CD14-positive monocyte (primary cell): Measurements from ENCODE around the gene TMEM203. TPM values are rescaled to one million over a fixed set of nuclear protein-coding genes. Genes with fewer than 3 reads are reported as not detected.

Source experiments
- DNase-seq, 3 donors: peaks; one replicate each; pipeline ENCODE4 v3.0.0-alpha.2; 2011 to 2022
- H2AFZ ChIP-seq: 2 replicates; pipeline ENCODE4 v1.6.0; 2012; ENCODE audit warnings: mild to moderate bottlenecking, low read depth, low read length, inconsistent platforms; ENCODE audit not compliant: insufficient read depth, poor library complexity, severe bottlenecking
- H3K27ac ChIP-seq, 2 donors: 1 replicate in 1 of 2; 2 replicates in 1 of 2; pipeline ENCODE4 v1.5.1; 2012 to 2013; ENCODE audit warnings: low read length in 2 of 2, control low read depth in 1 of 2, inconsistent platforms in 1 of 2, low read depth in 1 of 2, mild to moderate bottlenecking in 1 of 2
- H3K27me3 ChIP-seq, 2 donors: one replicate each; pipeline versions ENCODE4 v1.6.0 to v1.6.1; 2011 to 2013; ENCODE audit warnings: low read length in 2 of 2; ENCODE audit not compliant: control insufficient read depth in 2 of 2, insufficient read depth in 2 of 2
- H3K36me3 ChIP-seq, 2 donors: replicated peaks in 1 of 2; 1 replicate in 1 of 2; 2 replicates in 1 of 2; pipeline versions ENCODE4 v1.5.1 to v1.6.1; 2012 to 2013; ENCODE audit warnings: low read length in 2 of 2, control low read depth in 1 of 2, inconsistent platforms in 1 of 2, mild to moderate bottlenecking in 1 of 2; ENCODE audit not compliant: insufficient read depth in 2 of 2, control insufficient read depth in 1 of 2
- H3K4me1 ChIP-seq, 2 donors: 1 replicate in 1 of 2; 2 replicates in 1 of 2; pipeline versions ENCODE4 v1.5.1 to v1.6.1; 2012 to 2013; ENCODE audit warnings: low read length in 2 of 2, control low read depth in 1 of 2, inconsistent platforms in 1 of 2, mild to moderate bottlenecking in 1 of 2, moderate library complexity in 1 of 2; ENCODE audit not compliant: insufficient read depth in 2 of 2, control insufficient read depth in 1 of 2
- H3K4me2 ChIP-seq: replicated peaks from 2 replicates; pipeline ENCODE3; 2012; ENCODE audit warnings: low read length, moderate library complexity, mild to moderate bottlenecking; ENCODE audit not compliant: poor library complexity, severe bottlenecking; ENCODE audit errors: extremely low read depth
- H3K4me3 ChIP-seq, 3 experiments: fragments of 200-600 bp in 1 of 3; sonication (generic) in 1 of 3; replicated peaks in 1 of 3; 1 replicate in 2 of 3; 2 replicates in 1 of 3; pipeline ENCODE4 v1.5.1; 2011 to 2013; ENCODE audit warnings: low read length in 3 of 3, mild to moderate bottlenecking in 3 of 3, control low read depth in 2 of 3, low read depth in 2 of 3, inconsistent platforms in 1 of 3, moderate library complexity in 1 of 3
- H3K79me2 ChIP-seq: 2 replicates; pipeline ENCODE4 v1.6.0; 2012; ENCODE audit warnings: mild to moderate bottlenecking, control low read depth, inconsistent platforms, low read length, moderate library complexity; ENCODE audit not compliant: insufficient read depth
- H3K9ac ChIP-seq: 2 replicates; pipeline ENCODE4 v1.6.0; 2017; ENCODE audit warnings: low read length, mild to moderate bottlenecking; ENCODE audit not compliant: insufficient read depth, poor library complexity, severe bottlenecking
- H3K9me3 ChIP-seq, 2 donors: replicated peaks in 1 of 2; 1 replicate in 1 of 2; 2 replicates in 1 of 2; pipeline versions ENCODE4 v1.5.1 to v1.6.1; 2012 to 2013; ENCODE audit warnings: low read length in 2 of 2, control low read depth in 1 of 2; ENCODE audit not compliant: control insufficient read depth in 1 of 2, insufficient read depth in 1 of 2
- H4K20me1 ChIP-seq: 2 replicates; pipeline ENCODE4 v1.6.0; 2012; ENCODE audit warnings: mild to moderate bottlenecking, low read length, control low read depth, moderate library complexity; ENCODE audit not compliant: insufficient read depth
- H3K27ac Mint-ChIP-seq, 7 donors: one replicate each; pipeline ENCODE4 v1.8.0; 2020; ENCODE audit warnings: mild to moderate bottlenecking in 7 of 7, mixed read lengths in 7 of 7, moderate library complexity in 6 of 7, inconsistent platforms in 2 of 7
- H3K27me3 Mint-ChIP-seq, 3 donors: one replicate each; pipeline ENCODE4 v1.8.0; 2021 to 2022; ENCODE audit warnings: low read depth in 3 of 3, mild to moderate bottlenecking in 3 of 3, mixed read lengths in 3 of 3, moderate library complexity in 3 of 3, inconsistent platforms in 1 of 3
- H3K36me3 Mint-ChIP-seq, 2 donors: one replicate each; pipeline ENCODE4 v1.8.0; 2020; ENCODE audit warnings: mixed read lengths in 2 of 2, inconsistent platforms in 1 of 2, mild to moderate bottlenecking in 1 of 2
- H3K4me1 Mint-ChIP-seq: one replicate; pipeline ENCODE4 v1.8.0; 2020; ENCODE audit warnings: mild to moderate bottlenecking, mixed read lengths
- H3K4me3 Mint-ChIP-seq, 2 donors: one replicate each; pipeline ENCODE4 v1.8.0; 2020; ENCODE audit warnings: mild to moderate bottlenecking in 2 of 2, mixed read lengths in 2 of 2, moderate library complexity in 1 of 2
- H3K9me3 Mint-ChIP-seq, 7 donors: one replicate each; pipeline ENCODE4 v1.8.0; 2020 to 2022; ENCODE audit warnings: mixed read lengths in 7 of 7, mild to moderate bottlenecking in 6 of 7, moderate library complexity in 6 of 7, inconsistent platforms in 2 of 7
- CTCF ChIP-seq: fragments of 200-600 bp; IDR thresholded peaks from one replicate; pipeline ENCODE4 v1.8.0; 2022; ENCODE audit warnings: antibody characterized with exemption, mild to moderate bottlenecking
- WGBS: methylation state at CpG from one replicate; pipeline ENCODE4 v1.1.5; 2013; ENCODE audit warnings: missing lambda C conversion rate; ENCODE audit not compliant: insufficient coverage; 5-methylcytosine and 5-hydroxymethylcytosine counted together
- intact Hi-C, 2 donors: fragments of 100-400 bp; cut with micrococcal nuclease; formaldehyde crosslinking; loops; one replicate each; pipeline versions ENCODE4 v1.15.0 to v1.15.1; 2023
- polyA plus RNA-seq, 3 donors: library from polyadenylated mRNA; depleted of rRNA in 1 of 3; unstranded in 2 of 3; stranded (reverse) in 1 of 3; fragments of 300-500 nt in 2 of 3; fragments of >200 nt in 1 of 3; fragmentation: Illumina TruSeq in 2 of 3; gene quantifications; 1 replicate in 2 of 3; 2 replicates in 1 of 3; pipeline ENCODE4 v1.2.3, GENCODE V29; 2012 to 2021

The TMEM203 gene
- polyA plus RNA-seq, 3 donors = 13.1 to 88.1 (median 76.1) TPM

- Mint-ChIP-seq H3K27me3 (peaks cover 8 to 33% (median 13%) of the 10 kb centered on the region in 3 donors), H3K27ac (peak overlapping the region; percentile 68 to 90 (median 82)), H3K36me3 (no peaks in the 10 kb centered on the region), H3K9me3 (peaks cover 0 to 2% (median 0%) of the 10 kb centered on the region in 7 donors), H3K4me3 (peak overlapping the region; percentile 90 to 93), H3K4me1 (peaks cover 25% of the 10 kb centered on the region)
- Histone ChIP-seq H3K27me3 (peaks cover 0 to 22% of the 10 kb centered on the region in 2 donors), H3K36me3 (no peaks in the 10 kb centered on the region), H3K4me3 (peak overlapping the region; percentile 70 to 92 (median 73)), H2AFZ (peak overlapping the region; percentile 99), H3K4me2 (peak overlapping the region; percentile 100), H3K79me2 (no peaks in the 10 kb centered on the region), H3K27ac (peak overlapping the region; percentile 49 to 90), H3K9ac (peak overlapping the region; percentile 91), H4K20me1 (no peaks in the 10 kb centered on the region), H3K4me1 (peaks cover 33 to 44% of the 10 kb centered on the region in 2 donors), H3K9me3 (no peaks in the 10 kb centered on the region)
- intact Hi-C loops = loop anchor here (1.0 to 5.0 kb wide), 5 partner anchors 18 to 96 kb away; partner anchors contain the start of genes TPRN (in 2 of the 2), ANAPC2 (in 1 of the 2), NDOR1 (in 1 of the 2) and SSNA1 (in 1 of the 2)
- WGBS = under 1% methylated on average over 60 of the region's 63 CpGs
- DNase-seq = peak; percentile 98 to 99 (median 99)
- no peak for TF ChIP-seq CTCF
Measured at GRCh38 chr9:137223078-137223970, 17.9 kb upstream of the TMEM203 start.
